Hematopoietic multipotent progenitor cell (in vitro differentiated cells): ENCODE measurements around the gene SOCS6. TPM values are rescaled to one million over a fixed set of nuclear protein-coding genes. Genes with fewer than 3 reads are reported as not detected.
A peak's percentile ranks its signal among the peaks of the same experiment; 100 is the strongest.
"Not testable (repeated sequence)": the region's sequence is repeated elsewhere in the genome, so short reads cannot be mapped to it uniquely, and the experiment has no call there.

ENCODE experiments used
- DNase-seq, 3 donors: peaks; one replicate each; pipeline ENCODE4 v3.0.0-alpha.2; 2011 to 2015; ENCODE audit warnings: low read depth in 2 of 3, low spot score in 2 of 3
- total RNA-seq: library from RNA; depleted of rRNA; stranded (reverse); fragments of >200 nt; gene quantifications from one replicate; pipeline ENCODE4 v1.2.3, GENCODE V29; 2012

SOCS6 gene
- total RNA-seq, 1 donor: 14.8 TPM

- no peak for DNase-seq
Measured at GRCh38 chr18:70321616-70322015, 32.8 kb downstream of the SOCS6 start.

GRCh38 chr18:70322385-70322784 is 33.5 kb downstream of the SOCS6 start:
- DNase-seq: no peak

- no peak for DNase-seq
Measured at GRCh38 chr18:70322928-70323327, 34.1 kb downstream of the SOCS6 start.

GRCh38 chr18:70324897-70325296 is 36.1 kb downstream of the SOCS6 start:
- DNase-seq: no peak

GRCh38 chr18:70326255-70326654 is 37.4 kb downstream of the SOCS6 start:
- DNase-seq: no peak

GRCh38 chr18:70328169-70328568 is 39.3 kb downstream of the SOCS6 start:
- no peak for DNase-seq

GRCh38 chr18:70329071-70329470 is 40.2 kb downstream of the SOCS6 start:
- peak in 2 of 3 donors; percentile 5 to 35 for DNase-seq

DNA sequence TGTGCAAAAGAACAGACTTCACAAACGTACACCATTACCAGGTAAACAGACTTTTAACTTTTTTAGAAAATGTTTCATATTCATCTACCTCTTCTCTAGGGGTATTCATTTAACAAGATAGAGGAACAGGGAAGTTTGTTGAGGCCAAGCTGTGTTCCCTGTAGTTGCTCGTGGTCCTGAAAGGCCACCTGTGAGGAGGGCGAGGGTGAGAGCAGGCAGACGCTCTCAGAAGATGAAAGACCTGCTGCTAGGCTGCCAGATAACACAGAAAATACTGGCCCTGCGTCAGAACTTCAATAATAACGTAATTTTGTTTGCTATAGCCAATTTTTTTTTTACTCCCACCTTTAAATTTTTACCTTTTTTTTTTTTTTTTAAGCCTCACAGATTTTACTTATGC is 42.0 kb downstream of the SOCS6 start:
- no peak for DNase-seq

DNA sequence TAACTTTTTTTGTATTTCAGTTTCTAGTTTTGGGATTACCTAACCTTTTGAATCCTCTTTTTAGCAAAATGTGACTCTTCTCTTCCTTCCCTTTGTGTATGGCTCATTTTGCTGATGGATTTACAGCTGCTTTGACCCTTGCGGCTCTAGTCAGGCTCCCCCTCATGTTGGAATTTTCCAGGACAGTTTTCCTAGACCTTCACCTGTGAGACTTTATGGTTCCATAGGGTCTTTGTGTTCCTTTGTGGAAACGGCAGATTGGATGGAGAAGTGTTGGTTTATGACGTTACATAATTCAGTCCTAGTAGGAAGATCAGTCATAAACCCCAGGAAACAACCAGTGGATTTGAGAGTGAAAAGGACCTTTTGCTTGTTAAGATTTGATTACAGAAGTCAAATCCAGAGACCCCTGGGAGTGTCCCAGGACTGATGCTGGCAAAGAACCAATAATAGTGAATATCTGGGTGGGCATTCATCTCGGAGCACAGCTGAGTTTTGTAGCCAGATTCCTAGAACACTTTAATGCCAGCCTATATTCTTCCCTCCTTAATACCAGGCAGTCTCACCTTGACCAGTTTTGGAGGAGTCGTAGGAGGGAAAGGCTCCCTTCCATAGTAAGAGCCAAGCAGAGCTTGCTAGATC is 42.7 kb downstream of the SOCS6 start:
- no peak for DNase-seq

DNA sequence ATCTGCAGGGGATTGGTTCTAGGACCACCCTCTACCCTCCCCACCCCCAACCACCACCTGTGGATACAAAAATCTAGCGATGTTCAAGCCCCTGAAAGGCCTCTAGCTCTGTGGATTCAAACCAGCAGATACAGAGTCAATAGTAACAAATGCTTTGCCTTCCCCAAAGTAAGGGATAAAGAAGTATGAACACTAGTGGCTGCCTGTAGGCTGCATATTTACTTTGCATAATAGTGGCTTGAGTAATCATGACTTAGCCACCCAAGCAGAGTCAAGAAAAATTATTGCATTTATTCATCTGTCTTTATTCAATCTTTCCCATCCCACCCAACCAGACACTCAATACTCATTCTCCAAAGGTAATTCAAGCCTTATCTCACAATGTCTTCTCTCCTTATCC is 43.8 kb downstream of the SOCS6 start:
- DNase-seq: no peak

- no peak for DNase-seq
Measured at GRCh38 chr18:70333316-70333715, 44.5 kb downstream of the SOCS6 start.

DNA sequence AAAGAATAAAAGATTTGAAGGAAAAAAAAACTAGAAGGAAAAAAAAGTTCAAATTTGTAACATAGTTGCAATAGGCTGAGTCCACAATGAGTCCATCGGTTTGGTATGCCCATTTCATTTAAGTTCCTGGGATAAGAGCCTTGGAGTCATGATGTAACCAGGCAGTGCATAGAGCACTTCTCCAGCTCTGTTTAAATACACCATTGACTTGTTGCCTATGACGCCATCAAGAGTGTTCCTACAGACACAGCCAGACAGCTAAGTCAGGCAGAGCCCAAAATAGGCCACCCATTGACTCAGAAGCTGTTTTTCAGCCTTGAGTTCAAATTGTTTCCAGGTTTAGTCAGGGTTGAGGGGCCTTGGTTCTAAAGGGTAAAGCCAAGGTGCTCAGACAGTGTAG is 44.9 kb downstream of the SOCS6 start:
- DNase-seq: no peak

- no peak for DNase-seq
Measured at GRCh38 chr18:70334264-70334663, 45.4 kb downstream of the SOCS6 start.

DNA sequence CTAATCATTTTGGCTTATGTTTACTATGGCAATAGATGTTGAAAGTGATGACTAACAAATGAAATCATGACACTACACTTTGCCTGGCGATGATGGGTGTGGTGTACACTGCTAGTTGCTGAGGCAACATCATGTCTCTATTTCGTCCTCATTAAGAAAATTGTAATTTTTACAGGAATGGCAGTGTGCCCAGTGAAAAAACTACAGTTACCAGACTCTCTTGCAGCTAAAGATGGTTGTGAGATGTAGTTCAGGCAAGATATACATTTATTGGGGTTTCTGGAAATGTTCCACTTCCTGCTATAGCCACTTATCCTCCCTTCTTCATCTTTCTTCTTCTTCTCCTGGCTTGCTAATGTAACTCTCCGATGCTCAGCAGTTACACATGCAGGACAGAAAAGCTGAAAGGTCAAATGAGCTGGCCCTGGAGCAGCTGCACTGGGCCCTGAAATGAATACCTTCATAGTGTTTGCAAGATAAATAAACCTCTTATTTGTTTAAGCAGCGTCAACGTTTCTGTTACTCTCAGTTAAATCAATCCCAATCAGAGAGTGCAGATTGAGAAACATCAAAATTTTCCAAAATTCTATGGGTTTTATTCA is 46.0 kb downstream of the SOCS6 start:
- DNase-seq: no peak

GRCh38 chr18:70335892-70336726 is 47.3 kb downstream of the SOCS6 start:
- no peak for DNase-seq

DNA sequence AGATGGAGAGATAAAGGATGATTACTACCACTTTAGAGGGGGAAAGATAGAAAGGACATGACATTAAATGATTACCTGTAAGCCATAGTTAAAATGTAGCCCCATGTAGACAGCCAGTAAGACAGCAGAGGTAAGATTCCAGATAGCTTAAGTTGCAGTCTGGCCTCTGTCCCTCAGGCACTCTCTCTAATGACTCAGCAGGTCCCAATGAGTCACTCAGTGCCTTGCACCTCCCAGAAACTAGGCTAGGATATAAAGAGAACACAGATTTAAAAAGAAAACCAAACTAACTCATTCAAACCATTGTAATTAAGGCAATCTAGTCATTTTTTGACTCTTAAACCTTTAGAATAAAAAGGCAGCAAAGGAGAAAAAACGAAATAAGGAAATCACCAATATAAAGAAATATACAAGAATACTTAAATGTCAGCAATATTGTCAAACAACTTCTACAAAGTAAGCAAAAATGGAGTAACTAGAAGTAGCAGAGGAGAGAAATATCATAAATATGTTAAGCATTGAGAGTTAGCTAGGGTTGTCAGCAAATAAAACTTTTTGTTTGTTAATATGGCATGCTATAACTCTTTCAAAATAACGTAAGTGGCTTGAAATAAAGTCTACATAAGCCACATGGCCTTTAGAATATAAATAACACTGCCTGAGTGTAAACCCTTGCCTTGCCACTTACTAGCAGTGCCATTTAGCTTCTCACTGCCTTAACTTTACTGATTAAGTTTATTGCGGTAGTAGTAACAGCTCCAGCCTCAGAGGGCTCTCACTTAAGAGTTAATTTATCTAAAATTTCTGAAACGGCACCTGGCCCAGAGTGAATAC is 48.5 kb downstream of the SOCS6 start:
- no peak for DNase-seq

GRCh38 chr18:70338890-70339289 is 50.0 kb downstream of the SOCS6 start:
- no peak for DNase-seq

DNA sequence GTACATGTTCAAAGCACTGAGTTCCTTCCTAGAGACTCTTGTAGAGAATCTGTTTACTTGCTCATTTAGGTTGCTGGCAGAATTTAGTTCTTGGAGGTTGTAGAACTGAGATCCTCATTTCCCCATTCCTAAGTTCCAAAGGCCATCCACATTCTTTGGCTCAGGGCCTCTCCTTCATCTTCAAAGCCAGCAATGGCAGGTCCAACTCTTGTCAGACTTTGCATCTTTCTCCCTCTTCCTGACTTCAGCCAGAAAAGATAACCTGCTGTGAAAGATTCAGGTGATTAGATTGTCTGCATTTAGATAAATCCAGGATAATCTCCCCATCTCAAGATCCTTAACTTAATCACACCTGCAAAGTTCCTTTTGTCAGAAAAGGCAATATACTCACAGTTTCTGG is 51.1 kb downstream of the SOCS6 start:
- no peak for DNase-seq

DNA sequence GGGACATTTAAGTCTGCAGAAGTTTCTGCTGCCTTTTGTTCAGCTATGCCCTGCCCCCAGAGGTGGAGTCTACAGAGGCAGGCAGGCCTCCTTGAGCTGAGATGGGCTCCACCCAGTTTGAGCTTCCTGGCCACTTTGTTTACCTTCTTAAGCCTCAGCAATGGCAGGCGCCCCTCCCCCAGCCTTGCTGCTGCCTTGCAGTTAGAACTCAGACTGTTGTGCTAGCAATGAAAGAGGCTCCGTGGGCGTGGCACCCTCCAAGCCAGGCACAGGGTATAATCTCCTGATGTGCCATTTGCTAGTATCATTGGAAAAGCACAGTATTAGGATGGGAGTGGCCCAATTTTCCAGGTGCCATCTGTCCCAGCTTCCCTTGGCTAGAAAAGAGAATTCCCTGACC is 59.6 kb downstream of the SOCS6 start:
- not testable (repeated sequence) for DNase-seq

GRCh38 chr18:70349316-70349715 is 60.5 kb downstream of the SOCS6 start:
- DNase-seq: no peak

DNA sequence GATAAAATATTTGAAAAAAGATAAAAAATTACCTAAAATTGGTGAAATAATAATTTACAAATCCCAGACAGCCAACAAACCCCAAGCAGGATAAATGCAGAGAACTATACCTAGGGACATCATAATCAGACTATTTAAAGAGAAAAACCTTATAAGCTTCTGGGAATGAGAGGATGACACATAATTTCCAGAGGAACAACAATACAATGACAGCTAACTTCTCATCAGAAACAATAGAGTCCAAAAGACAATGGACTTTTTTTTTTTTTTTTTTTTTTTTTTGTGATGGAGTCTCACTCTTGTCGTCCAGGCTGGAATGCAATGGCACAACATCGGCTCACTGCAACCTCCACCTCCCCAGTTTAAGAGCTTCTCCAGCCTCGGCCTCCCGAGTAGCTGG is 65.2 kb downstream of the SOCS6 start:
- no peak for DNase-seq
